GM10248 (cell line): ENCODE data around the gene PLB1.

ENCODE experiments used
- CTCF ChIA-PET: fragments of 300-600 bp; sonication (Branson Sonifier 250); formaldehyde crosslinking; extraction: SDS; loops from one replicate; lab custom pipeline; 2021; ENCODE audit warnings: antibody characterized with exemption; lab: Yijun Ruan, JAX
- POLR2A ChIA-PET: fragments of 350-650 bp; sonication (Branson Sonifier 250); formaldehyde crosslinking; extraction: SDS; loops from one replicate; lab custom pipeline; 2020; ENCODE audit warnings: antibody characterized with exemption; lab: Yijun Ruan, JAX
- DNase-seq: peaks from one replicate; pipeline ENCODE4 v3.0.0; 2012; ENCODE audit errors: extremely low spot score
- TF ChIP-seq, protein P1 (sequence below): IDR thresholded peaks from 2 replicates; pipeline ENCODE4 v1.5.1; 2012; ENCODE audit warnings: mild to moderate bottlenecking, low read depth; ENCODE audit errors: extremely low read depth, missing control alignments, control extremely low read depth

The PLB1 gene

DNA sequence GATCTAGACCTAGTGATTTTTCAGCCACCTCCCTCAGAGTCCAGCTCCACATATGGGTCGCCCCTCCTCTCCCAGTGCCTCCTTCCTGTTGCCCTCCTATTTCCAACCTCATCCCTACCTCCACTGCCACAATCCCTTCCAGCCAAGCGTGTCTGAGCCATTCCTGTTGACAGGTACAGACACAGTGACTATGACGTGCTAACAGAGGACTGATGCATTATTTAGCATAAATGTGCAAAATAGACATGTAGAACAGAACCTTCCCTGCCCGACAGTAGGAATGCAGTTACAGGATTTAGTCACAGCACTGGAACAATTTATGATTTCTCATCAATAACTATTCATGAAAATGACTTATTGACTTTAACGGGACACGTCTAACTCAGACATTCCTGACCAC lies 171.4 kb downstream of the PLB1 start:
- ChIA-PET CTCF (interaction anchor here (0.9 to 1.5 kb wide), 2 partner anchors 9 to 12 kb away, joined by 3 read pairs; no protein-coding TSS in a partner anchor), POLR2A (no interaction called here)
- TF ChIP-seq, protein P1, sequence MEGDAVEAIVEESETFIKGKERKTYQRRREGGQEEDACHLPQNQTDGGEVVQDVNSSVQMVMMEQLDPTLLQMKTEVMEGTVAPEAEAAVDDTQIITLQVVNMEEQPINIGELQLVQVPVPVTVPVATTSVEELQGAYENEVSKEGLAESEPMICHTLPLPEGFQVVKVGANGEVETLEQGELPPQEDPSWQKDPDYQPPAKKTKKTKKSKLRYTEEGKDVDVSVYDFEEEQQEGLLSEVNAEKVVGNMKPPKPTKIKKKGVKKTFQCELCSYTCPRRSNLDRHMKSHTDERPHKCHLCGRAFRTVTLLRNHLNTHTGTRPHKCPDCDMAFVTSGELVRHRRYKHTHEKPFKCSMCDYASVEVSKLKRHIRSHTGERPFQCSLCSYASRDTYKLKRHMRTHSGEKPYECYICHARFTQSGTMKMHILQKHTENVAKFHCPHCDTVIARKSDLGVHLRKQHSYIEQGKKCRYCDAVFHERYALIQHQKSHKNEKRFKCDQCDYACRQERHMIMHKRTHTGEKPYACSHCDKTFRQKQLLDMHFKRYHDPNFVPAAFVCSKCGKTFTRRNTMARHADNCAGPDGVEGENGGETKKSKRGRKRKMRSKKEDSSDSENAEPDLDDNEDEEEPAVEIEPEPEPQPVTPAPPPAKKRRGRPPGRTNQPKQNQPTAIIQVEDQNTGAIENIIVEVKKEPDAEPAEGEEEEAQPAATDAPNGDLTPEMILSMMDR: no peak
- DNase-seq: no peak

DNA sequence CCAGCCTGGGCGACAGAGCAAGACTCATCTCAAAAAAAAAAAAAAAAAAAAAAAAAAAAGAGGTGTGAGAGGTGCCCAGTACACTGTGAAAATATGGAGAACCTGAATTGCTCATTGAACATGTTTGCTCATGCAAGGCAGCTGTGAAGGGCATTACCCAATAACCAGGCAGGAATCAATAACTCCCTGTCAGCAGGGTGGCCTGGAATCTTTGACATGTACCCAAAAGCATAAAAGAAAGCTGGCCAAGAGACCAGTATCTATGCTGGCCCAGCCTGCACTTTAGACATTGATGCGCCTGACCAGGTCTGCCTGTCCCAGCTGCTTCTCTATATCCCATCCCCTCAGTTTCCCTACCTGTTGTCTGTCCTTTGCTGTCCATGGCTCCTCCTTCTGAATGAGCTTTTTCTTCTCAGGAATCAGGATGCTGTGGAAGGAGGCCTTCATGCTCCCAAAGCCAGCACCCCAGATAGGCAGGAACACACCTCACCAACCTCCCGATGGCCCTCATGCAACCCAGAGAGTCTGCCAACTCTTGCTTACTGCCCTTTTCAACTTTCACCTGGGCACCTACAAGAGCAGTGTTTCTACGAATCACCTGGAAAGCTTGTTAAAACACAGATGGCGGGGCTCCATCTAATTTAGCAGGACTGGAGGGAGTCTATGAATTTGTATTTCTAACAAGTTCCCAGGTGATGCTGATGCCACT lies 172.4 kb downstream of the PLB1 start:
- POLR2A ChIA-PET: no interaction called here
- TF ChIP-seq, protein P1: no peak
- CTCF ChIA-PET: interaction anchor here (0.9 to 1.5 kb wide), 3 partner anchors 10 to 74 kb away, joined by 3 read pairs; no protein-coding TSS in a partner anchor
- DNase-seq: no peak

DNA sequence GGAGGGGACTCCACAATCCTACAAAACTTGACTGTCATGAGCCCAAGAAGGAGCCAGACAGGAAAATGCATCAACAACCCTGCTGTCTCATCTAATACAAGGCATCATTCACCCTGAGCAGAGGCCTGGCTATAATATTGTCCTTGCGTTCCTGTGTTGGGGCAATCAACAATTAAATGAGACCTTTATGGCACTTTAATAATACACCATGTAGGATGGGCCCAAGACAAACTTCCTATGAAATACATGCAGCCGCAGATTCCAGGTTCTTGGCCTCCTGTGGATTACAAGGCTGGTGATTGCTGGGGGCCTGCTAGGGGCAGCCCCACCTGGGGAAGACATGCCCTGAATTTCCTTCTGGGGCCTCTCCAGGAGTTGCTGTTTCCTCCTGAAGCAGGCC lies 173.0 kb downstream of the PLB1 start:
- ChIA-PET POLR2A (no interaction called here), CTCF (interaction anchor here (1.0 kb wide), 1 partner anchor 74 kb away, joined by 3 read pairs; no protein-coding TSS in a partner anchor)
- TF ChIP-seq, protein P1: no peak
- DNase-seq: no peak

DNA sequence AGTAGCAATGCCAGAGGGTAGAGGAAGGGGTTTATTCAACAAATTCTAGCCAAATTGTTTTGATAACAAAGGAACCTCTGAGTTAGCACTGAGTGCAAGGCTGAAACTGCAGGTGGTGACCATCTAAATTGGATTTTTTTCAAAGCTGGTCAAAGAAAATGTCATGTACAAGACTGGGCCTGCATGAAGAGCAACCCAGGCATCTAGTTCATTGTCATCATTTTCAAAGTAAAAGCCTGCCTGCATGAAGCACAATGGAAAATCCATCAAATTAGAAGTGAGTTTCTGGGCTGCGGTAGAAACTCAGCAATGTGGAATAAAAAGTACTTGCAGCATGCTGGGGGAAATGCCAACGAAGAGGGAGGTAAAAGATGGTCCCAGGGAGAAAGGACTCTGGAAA lies 175.0 kb downstream of the PLB1 start:
- POLR2A ChIA-PET: no interaction called here
- no peak for DNase-seq
- CTCF ChIA-PET: interaction anchor here (1.3 kb wide), 1 partner anchor 76 kb away, joined by 3 read pairs; no protein-coding TSS in a partner anchor
- TF ChIP-seq, protein P1: no peak

DNA sequence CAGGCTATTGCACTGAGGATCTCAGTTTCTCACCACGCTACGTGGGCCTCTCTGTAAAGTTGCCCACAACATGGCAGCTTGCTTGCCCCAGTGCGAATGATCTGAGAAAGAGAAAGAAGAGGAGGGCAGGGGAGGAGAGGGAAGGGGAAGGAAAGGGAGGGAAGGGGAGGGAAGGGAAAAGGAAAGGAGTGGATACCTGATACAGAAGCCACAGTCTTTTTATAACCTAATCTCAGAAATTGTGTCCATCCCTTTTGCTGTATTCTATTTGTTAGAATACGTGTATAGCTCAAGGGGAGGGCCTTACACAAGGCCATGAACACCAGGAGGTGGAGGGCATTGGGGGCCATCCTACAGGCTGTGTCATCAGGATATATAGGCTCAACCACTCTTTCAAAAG lies 177.5 kb downstream of the PLB1 start:
- ChIA-PET CTCF (interaction anchor here (1.4 kb wide), 2 partner anchors 11 to 35 kb away, joined by 3 read pairs; no protein-coding TSS in a partner anchor), POLR2A (interaction anchor here (0.6 kb wide), 1 partner anchor 75 kb away, joined by 3 read pairs; no protein-coding TSS in a partner anchor)
- TF ChIP-seq, protein P1: no peak
- DNase-seq: no peak

DNA sequence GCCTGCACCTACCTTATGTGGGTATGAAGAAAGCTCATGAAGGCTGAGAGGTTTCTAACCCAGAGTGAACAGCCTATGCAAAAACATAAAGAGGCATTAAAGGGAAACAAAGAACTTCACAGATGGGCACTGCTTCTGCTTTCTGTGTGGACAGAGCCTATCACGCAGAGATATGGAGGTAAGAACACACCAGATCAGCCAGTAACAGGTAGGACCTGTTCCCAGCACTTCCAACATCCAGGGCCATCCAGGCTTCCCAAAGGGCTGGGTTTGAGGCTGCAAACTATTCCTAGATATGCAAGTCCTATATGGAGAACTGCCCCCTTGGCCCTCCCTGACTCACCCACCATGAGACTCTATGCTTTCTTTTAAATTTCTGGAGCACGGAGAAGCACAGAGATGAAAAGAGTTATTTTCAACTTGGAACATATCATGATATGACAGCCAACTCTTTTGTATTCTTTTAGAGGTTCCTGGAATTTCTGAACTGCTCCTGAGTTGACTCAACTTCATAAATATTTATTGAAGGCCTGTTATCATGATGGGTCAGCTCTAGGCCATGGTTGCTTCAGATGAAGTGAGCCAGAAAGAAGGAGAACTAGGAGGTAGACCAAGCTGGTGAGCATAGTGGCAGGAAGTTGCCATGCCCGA lies 178.3 kb downstream of the PLB1 start:
- CTCF ChIA-PET: interaction anchor here (1.4 kb wide), 1 partner anchor 11 kb away, joined by 3 read pairs; no protein-coding TSS in a partner anchor
- DNase-seq: no peak
- POLR2A ChIA-PET: no interaction called here
- TF ChIP-seq, protein P1: no peak
